Body of pancreas (tissue), 4 donors: ENCODE results near the gene UFM1. TPM values are rescaled to one million over a fixed set of nuclear protein-coding genes. Genes with fewer than 3 reads are reported as not detected.
"Not testable (repeated sequence)": the region's sequence is repeated elsewhere in the genome, so short reads cannot be mapped to it uniquely, and the experiment has no call there.

Source experiments
- ATAC-seq: fragments of 150-250 bp; one replicate; pipeline ENCODE4 v1.9.1; 2016
- DNase-seq, 4 donors: peaks; one replicate each; pipeline ENCODE4 v3.0.0-alpha.2; 2019
- H3K27ac ChIP-seq, 4 donors: fragments of 200-600 bp; sonication (generic); 1 replicate in 3 of 4; 2 replicates in 1 of 4; pipeline versions ENCODE4 v1.5.1 to v1.6.1; 2016 to 2019; ENCODE audit warnings: mild to moderate bottlenecking in 1 of 4, mixed read lengths in 1 of 4, moderate library complexity in 1 of 4
- H3K27me3 ChIP-seq, 2 donors: fragments of 200-600 bp; sonication (generic); one replicate each; pipeline ENCODE4 v1.6.0; 2016; ENCODE audit warnings: mild to moderate bottlenecking in 1 of 2
- H3K36me3 ChIP-seq, 2 donors: fragments of 200-600 bp; sonication (generic); replicated peaks in 1 of 2; 2 replicates each; pipeline ENCODE4 v1.5.1; 2016; ENCODE audit warnings: low read depth in 2 of 2; ENCODE audit not compliant: insufficient read depth in 1 of 2
- H3K4me1 ChIP-seq: fragments of 200-600 bp; sonication (generic); one replicate; pipeline ENCODE4 v1.6.0; 2016
- H3K4me3 ChIP-seq, 2 donors: fragments of 200-600 bp; sonication (generic); 1 replicate in 1 of 2; 2 replicates in 1 of 2; pipeline ENCODE4 v1.5.1; 2016 to 2019
- H3K9me3 ChIP-seq, 3 donors: fragments of 200-600 bp; sonication (generic); 1 replicate in 2 of 3; 2 replicates in 1 of 3; pipeline ENCODE4 v1.5.1; 2016
- POLR2A ChIP-seq, 3 donors: fragments of 450-650 bp; IDR thresholded peaks; one replicate each; pipeline ENCODE4 v1.6.1; 2016; ENCODE audit warnings: antibody characterized with exemption in 3 of 3, mild to moderate bottlenecking in 2 of 3
- WGBS, 2 donors: methylation state at CpG; one replicate each; pipeline ENCODE4 v1.1.5; 2017; 5-methylcytosine and 5-hydroxymethylcytosine counted together
- intact Hi-C: fragments of 100-400 bp; cut with DNase I; formaldehyde crosslinking; loops from one replicate; pipeline ENCODE4 v1.15.1; 2023
- total RNA-seq, 2 donors: library from RNA; depleted of rRNA; stranded (reverse); fragments of >200 nt; gene quantifications; one replicate each; pipeline ENCODE4 v1.1.0, GENCODE V29; 2016
- TF ChIP-seq, protein P1 (sequence below), 7 experiments: fragments of 450-650 bp in 4 of 7; fragments of 200-600 bp in 3 of 7; sonication (generic) in 3 of 7; IDR thresholded peaks; one replicate each; pipeline ENCODE4 v1.5.1; 2016 to 2019; ENCODE audit warnings: antibody characterized with exemption in 7 of 7

The UFM1 gene
- total RNA-seq = 10 to 100 TPM; 44.8 to 65.9 TPM

DNA sequence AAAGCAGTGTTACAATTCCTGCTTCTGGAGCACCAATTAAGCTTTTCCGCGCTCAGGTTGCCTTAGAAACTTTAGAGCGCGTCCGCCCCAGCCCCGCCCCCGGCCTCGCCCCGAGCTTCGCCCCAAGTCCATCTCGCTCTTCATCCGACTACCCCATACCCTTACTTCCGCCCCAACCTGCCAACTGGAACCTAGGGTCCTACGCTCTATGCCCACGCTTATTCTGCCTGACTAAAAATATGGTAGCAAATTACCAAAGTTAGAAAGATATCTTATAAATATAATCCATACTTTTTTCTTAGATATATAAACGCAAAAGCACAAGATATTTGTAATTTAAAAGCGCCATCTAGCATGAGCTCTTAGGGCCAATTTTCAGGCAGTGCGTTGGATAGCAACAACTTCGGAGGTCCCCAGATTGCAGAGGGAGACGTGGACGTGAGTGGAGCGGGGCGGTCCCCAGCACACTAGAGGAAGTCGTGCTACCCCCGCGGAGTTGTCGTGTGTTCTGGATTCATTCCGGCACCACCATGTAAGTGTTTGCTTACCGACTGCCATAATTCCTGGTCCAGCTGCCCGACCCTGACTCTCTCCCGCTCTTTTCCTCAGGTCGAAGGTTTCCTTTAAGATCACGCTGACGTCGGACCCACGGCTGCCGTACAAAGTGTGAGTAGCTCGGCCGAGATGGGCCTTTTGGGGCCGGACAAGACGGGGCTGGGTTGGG, at the start of gene UFM1:
UFM1 (plus strand) TSS at position 462 of the 724 bp plus-strand sequence; CDS start at position 531, 69 bp downstream.
- peak; percentile 90 to 94 (median 93) for DNase-seq
- H3K36me3 ChIP-seq = peaks cover 0 to under 1% of the 10 kb centered on the region in 2 donors
- peaks cover 27% of the 10 kb centered on the region for H3K4me1 ChIP-seq
- intact Hi-C loops = no loop called here
- H3K27ac ChIP-seq = peak within 1 kb of the TSS; percentile 86 to 98 (median 94)
- H3K9me3 ChIP-seq = no peaks in the 10 kb centered on the region
- peak; percentile 75 to 97 (median 95) for TF ChIP-seq POLR2A (IDR thresholded peaks at IDR 0.05)
- TF ChIP-seq, protein P1, sequence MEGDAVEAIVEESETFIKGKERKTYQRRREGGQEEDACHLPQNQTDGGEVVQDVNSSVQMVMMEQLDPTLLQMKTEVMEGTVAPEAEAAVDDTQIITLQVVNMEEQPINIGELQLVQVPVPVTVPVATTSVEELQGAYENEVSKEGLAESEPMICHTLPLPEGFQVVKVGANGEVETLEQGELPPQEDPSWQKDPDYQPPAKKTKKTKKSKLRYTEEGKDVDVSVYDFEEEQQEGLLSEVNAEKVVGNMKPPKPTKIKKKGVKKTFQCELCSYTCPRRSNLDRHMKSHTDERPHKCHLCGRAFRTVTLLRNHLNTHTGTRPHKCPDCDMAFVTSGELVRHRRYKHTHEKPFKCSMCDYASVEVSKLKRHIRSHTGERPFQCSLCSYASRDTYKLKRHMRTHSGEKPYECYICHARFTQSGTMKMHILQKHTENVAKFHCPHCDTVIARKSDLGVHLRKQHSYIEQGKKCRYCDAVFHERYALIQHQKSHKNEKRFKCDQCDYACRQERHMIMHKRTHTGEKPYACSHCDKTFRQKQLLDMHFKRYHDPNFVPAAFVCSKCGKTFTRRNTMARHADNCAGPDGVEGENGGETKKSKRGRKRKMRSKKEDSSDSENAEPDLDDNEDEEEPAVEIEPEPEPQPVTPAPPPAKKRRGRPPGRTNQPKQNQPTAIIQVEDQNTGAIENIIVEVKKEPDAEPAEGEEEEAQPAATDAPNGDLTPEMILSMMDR (IDR thresholded peaks at IDR 0.05) = no peak
- H3K4me3 ChIP-seq = peak within 1 kb of the TSS; percentile 67 to 89
- no peaks in the 10 kb centered on the region for H3K27me3 ChIP-seq
- WGBS, 2 donors = 0 to 1% methylated on average over 27 to 41 of the region's 41 CpGs
- ATAC-seq = peak; percentile 98

DNA sequence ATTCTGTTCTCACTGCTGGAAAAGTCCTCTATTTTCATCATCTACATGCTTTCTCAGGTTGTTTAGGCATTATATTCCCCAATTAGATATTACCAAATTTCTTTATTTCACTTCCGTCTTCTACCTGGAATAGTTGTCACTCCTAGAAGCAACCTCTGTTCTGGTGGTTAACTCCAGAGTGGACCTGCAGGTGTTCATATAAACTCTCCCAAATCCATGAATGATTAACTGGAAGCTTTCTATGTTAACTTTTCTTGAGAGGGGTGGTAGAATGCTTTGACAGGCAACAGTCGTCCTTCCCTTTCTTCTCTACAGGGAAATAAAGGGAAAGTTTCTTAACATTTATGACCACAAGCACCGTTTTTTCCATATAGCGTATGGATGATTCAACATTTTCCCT, 48.4 kb upstream of the UFM1 start:
- TF ChIP-seq, protein P1 (IDR thresholded peaks at IDR 0.05) = no peak
- no peak for TF ChIP-seq POLR2A (IDR thresholded peaks at IDR 0.05)
- intact Hi-C loops = no loop called here
- ATAC-seq (no peak), DNase-seq (no peak)
- WGBS, 2 donors = 57 to 60% methylated on average over 4 of the region's 4 CpGs
- Histone ChIP-seq H3K27ac (no peak overlapping the region), H3K4me1 (no peaks in the 10 kb centered on the region), H3K27me3 (no peaks in the 10 kb centered on the region), H3K9me3 (no peaks in the 10 kb centered on the region), H3K36me3 (no peaks in the 10 kb centered on the region), H3K4me3 (no peak overlapping the region)

DNA sequence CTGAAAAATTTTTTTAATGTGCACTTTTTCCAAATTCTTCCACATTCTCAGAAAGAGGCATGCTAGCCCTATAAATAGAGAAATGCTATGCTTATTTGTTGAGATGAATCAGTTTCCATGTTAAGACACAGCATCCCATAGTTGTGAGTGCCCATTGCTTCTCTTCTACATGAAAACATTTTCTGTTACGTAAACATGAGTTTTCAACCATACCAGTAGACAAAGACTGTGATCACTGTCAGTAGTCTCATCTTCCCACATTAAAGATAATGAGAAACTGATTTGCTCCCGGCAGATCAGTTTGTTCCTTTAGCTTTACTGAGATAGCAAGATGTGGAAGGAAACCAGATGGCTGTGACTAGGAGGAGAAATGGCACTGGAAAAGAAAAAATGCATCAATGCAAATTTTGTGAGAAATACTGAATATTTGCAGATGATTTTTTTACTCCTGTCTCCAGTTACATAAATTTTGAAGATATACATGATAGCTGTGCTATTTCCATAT, 45.8 kb upstream of the UFM1 start:
- Histone ChIP-seq H3K27me3 (no peaks in the 10 kb centered on the region), H3K9me3 (no peaks in the 10 kb centered on the region), H3K4me3 (no peak overlapping the region), H3K27ac (no peak overlapping the region), H3K4me1 (no peaks in the 10 kb centered on the region), H3K36me3 (no peaks in the 10 kb centered on the region)
- DNase-seq (no peak), ATAC-seq (no peak)
- 47 to 48% methylated on average over 2 of the region's 2 CpGs for WGBS, 2 donors
- intact Hi-C loops = no loop called here
- TF ChIP-seq, protein P1 (IDR thresholded peaks at IDR 0.05) = no peak
- TF ChIP-seq POLR2A (IDR thresholded peaks at IDR 0.05) = no peak

DNA sequence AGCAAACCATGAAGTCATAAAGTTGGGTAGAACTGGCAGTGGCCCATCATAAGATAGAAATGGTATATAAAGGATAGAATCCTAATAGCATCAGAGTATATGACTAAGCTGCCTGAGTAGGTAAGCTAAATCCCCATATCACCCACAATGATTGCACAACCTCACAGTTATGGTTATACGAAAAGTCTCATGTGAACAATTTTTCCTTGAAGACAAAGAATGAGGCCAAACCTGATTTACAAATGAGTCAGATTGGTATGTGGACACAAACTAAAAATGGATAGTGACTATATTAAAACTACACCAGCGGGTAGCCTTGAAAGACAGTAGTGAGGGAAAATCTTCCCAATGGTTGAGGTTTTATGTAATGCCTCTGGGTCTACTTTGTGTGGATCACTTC, 40.9 kb upstream of the UFM1 start:
- DNase-seq = no peak
- H3K36me3 ChIP-seq = no peaks in the 10 kb centered on the region
- H3K9me3 ChIP-seq = no peaks in the 10 kb centered on the region
- H3K4me3 ChIP-seq = no peak overlapping the region
- TF ChIP-seq, protein P1 (IDR thresholded peaks at IDR 0.05) = no peak
- no peak overlapping the region for H3K27ac ChIP-seq
- no peaks in the 10 kb centered on the region for H3K4me1 ChIP-seq
- WGBS, 2 donors = 88 to 89% methylated on average over 2 of the region's 2 CpGs
- H3K27me3 ChIP-seq = no peaks in the 10 kb centered on the region
- intact Hi-C loops = no loop called here
- ATAC-seq = no peak

DNA sequence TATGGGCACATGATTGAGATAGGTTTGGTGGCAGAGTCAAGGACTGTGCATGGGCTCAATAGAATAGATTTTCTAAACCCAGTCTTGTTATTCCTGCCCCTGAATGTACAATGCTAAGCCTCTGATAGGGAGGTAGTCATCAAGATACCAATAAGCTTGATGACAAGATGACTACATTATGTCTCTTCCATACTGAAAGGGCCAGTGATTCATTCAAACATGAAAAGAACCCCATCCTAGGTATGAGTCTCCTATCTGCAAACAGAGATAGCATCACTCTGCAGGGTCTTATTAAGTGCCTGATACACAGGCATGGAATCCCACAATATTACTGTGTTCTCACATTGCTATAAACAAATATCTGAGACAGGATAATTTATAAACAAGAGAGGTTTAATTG, 40.3 kb upstream of the UFM1 start:
- no peak overlapping the region for H3K4me3 ChIP-seq
- no peak for TF ChIP-seq POLR2A (IDR thresholded peaks at IDR 0.05)
- TF ChIP-seq, protein P1 (IDR thresholded peaks at IDR 0.05) = no peak
- no peak overlapping the region for H3K27ac ChIP-seq
- H3K9me3 ChIP-seq = no peaks in the 10 kb centered on the region
- H3K27me3 ChIP-seq = no peaks in the 10 kb centered on the region
- intact Hi-C loops = no loop called here
- H3K36me3 ChIP-seq = no peaks in the 10 kb centered on the region
- ATAC-seq (no peak), DNase-seq (no peak)
- no peaks in the 10 kb centered on the region for H3K4me1 ChIP-seq

DNA sequence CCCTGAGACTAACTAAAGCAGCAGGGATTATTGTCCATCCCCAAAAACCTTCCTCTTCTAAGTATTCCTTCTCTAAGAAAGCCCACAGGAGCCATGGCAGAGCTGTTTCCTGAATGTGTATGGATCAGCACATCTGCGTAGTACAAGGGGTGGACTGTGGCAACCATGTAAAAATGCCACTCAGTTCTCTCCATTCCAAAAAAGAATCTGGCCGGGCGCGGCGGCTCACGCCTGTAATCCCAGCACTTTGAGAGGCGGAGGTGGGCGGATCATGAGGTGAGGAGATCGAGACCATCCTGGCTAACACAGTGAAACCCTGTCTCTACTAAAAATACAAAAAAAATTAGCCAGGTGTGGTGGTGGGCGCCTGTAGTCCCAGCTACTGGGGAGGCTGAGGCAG, 38.5 kb upstream of the UFM1 start:
- H3K27me3 ChIP-seq, H3K36me3 ChIP-seq, H3K27ac ChIP-seq, H3K4me1 ChIP-seq, intact Hi-C loops, ATAC-seq, DNase-seq, H3K4me3 ChIP-seq, H3K9me3 ChIP-seq: not testable (repeated sequence)
- 93 to 98% methylated on average over 9 to 10 of the region's 10 CpGs for WGBS, 2 donors
